Effector memory CD4-positive, alpha-beta T cell (primary cell): ENCODE results near the gene TULP4.
"Not testable (repeated sequence)": the region's sequence is repeated elsewhere in the genome, so short reads cannot be mapped to it uniquely, and the experiment has no call there.

Experiments
- DNase-seq, 3 donors: peaks; one replicate each; pipeline ENCODE4 v3.0.0-alpha.2; 2020
- H3K27ac ChIP-seq: 2 replicates; pipeline ENCODE4 v1.7.0; 2013; ENCODE audit warnings: mild to moderate bottlenecking, low read length, moderate library complexity; ENCODE audit not compliant: insufficient read depth, poor library complexity, severe bottlenecking
- H3K27me3 ChIP-seq: replicated peaks from 2 replicates; pipeline ENCODE4 v1.7.0; 2013; ENCODE audit warnings: mild to moderate bottlenecking, low read length; ENCODE audit not compliant: insufficient read depth, control insufficient read depth, poor library complexity, severe bottlenecking
- H3K36me3 ChIP-seq: 2 replicates; pipeline ENCODE4 v1.7.0; 2013; ENCODE audit warnings: mild to moderate bottlenecking, low read length, moderate library complexity; ENCODE audit not compliant: control insufficient read depth, insufficient read depth
- H3K4me1 ChIP-seq: 2 replicates; pipeline ENCODE4 v1.7.0; 2013; ENCODE audit warnings: low read length, mild to moderate bottlenecking; ENCODE audit not compliant: control insufficient read depth, insufficient read depth, poor library complexity, severe bottlenecking
- H3K4me3 ChIP-seq: 2 replicates; pipeline ENCODE4 v1.7.0; 2013; ENCODE audit warnings: low read length, low read depth, mild to moderate bottlenecking; ENCODE audit not compliant: insufficient read depth, poor library complexity, severe bottlenecking
- H3K9me3 ChIP-seq: 2 replicates; pipeline ENCODE4 v1.7.0; 2013; ENCODE audit warnings: mild to moderate bottlenecking, low read length, moderate library complexity; ENCODE audit not compliant: control insufficient read depth

TULP4 gene

GRCh38 chr6:158556113-158556512 is 243.8 kb downstream of the TULP4 start:
- no peaks in the 10 kb centered on the region for H3K36me3 ChIP-seq
- no peaks in the 10 kb centered on the region for H3K9me3 ChIP-seq
- H3K27me3 ChIP-seq: no peaks in the 10 kb centered on the region
- no peak for DNase-seq
- no peak overlapping the region for H3K27ac ChIP-seq
- no peak overlapping the region for H3K4me3 ChIP-seq
- peaks cover 6% of the 10 kb centered on the region for H3K4me1 ChIP-seq

- H3K27ac ChIP-seq, H3K36me3 ChIP-seq, DNase-seq, H3K27me3 ChIP-seq, H3K4me3 ChIP-seq, H3K9me3 ChIP-seq: not testable (repeated sequence)
- peaks cover 16% of the 10 kb centered on the region for H3K4me1 ChIP-seq
These were observed 244.8 kb downstream of the TULP4 start for GRCh38 chr6:158557110-158557509.

GRCh38 chr6:158557927-158558326 is 245.7 kb downstream of the TULP4 start:
- no peaks in the 10 kb centered on the region for H3K9me3 ChIP-seq
- no peaks in the 10 kb centered on the region for H3K27me3 ChIP-seq
- no peaks in the 10 kb centered on the region for H3K36me3 ChIP-seq
- H3K4me3 ChIP-seq: no peak overlapping the region
- no peak overlapping the region for H3K27ac ChIP-seq
- DNase-seq: no peak
- peaks cover 16% of the 10 kb centered on the region for H3K4me1 ChIP-seq

- H3K27me3 ChIP-seq: no peaks in the 10 kb centered on the region
- H3K4me3 ChIP-seq: no peak overlapping the region
- peak overlapping the region; percentile 62 for H3K27ac ChIP-seq
- no peaks in the 10 kb centered on the region for H3K9me3 ChIP-seq
- no peaks in the 10 kb centered on the region for H3K36me3 ChIP-seq
- DNase-seq: no peak
- H3K4me1 ChIP-seq: peaks cover 16% of the 10 kb centered on the region
These were observed 246.4 kb downstream of the TULP4 start for GRCh38 chr6:158558415-158559306.

- Histone ChIP-seq H3K27ac (peak overlapping the region; percentile 62), H3K27me3 (no peaks in the 10 kb centered on the region), H3K36me3 (no peaks in the 10 kb centered on the region), H3K9me3 (no peaks in the 10 kb centered on the region), H3K4me3 (peak overlapping the region; percentile 63), H3K4me1 (peaks cover 22% of the 10 kb centered on the region)
- no peak for DNase-seq
These were observed 247.2 kb downstream of the TULP4 start for GRCh38 chr6:158559338-158559894.

GRCh38 chr6:158559895-158560835 is 247.9 kb downstream of the TULP4 start, which contains the start of gene TMEM181:
TMEM181 (plus strand) TSS chr6:158560091; CDS start chr6:158560225, 134 bp downstream.
- H3K27ac ChIP-seq: peak within 1 kb of the TSS; percentile 78
- H3K9me3 ChIP-seq: no peaks in the 10 kb centered on the region
- peak; percentile 75 to 80 (median 76) for DNase-seq
- no peaks in the 10 kb centered on the region for H3K36me3 ChIP-seq
- H3K4me1 ChIP-seq: peaks cover 25% of the 10 kb centered on the region
- no peaks in the 10 kb centered on the region for H3K27me3 ChIP-seq
- H3K4me3 ChIP-seq: peak within 1 kb of the TSS; percentile 82

- no peak for DNase-seq
- Histone ChIP-seq H3K36me3 (no peaks in the 10 kb centered on the region), H3K9me3 (no peaks in the 10 kb centered on the region), H3K27ac (peak overlapping the region; percentile 78), H3K27me3 (no peaks in the 10 kb centered on the region), H3K4me1 (peaks cover 32% of the 10 kb centered on the region), H3K4me3 (peak overlapping the region; percentile 82)
These were observed 248.6 kb downstream of the TULP4 start for GRCh38 chr6:158560836-158561320.
